ENCODE data around the gene MAGED2.

GRCh38 chrX:54824195-54824594 lies 16.6 kb downstream of the MAGED2 start:
- TF ChIP-seq CTCF (IDR thresholded peaks at IDR 0.05; ENCODE audit: extremely low read depth in 1 of 2, insufficient read depth in 1 of 2, low read depth in 1 of 2, low read length in 2 of 2) (no peak), POLR2A (IDR thresholded peaks at IDR 0.05; ENCODE audit: low read depth, low read length) (no peak), MAX (IDR thresholded peaks at IDR 0.05; ENCODE audit: insufficient read depth, insufficient read length) (no peak), POLR2AphosphoS5 (IDR thresholded peaks at IDR 0.05; ENCODE audit: insufficient read depth, low read depth, low read length) (no peak), EZH2 (IDR thresholded peaks at IDR 0.05; ENCODE audit: borderline replicate concordance, low read depth, low read length, severe bottlenecking) (no peak), JUN (IDR thresholded peaks at IDR 0.05; ENCODE audit: borderline replicate concordance, insufficient read depth, insufficient read length, low read depth) (no peak), FOS (IDR thresholded peaks at IDR 0.05; ENCODE audit: borderline replicate concordance, insufficient read depth, low read length) (no peak)
